Transverse colon (tissue), 4 donors: ENCODE results near the gene DOC2B. TPM values are rescaled to one million over a fixed set of nuclear protein-coding genes. Genes with fewer than 3 reads are reported as not detected.

Source experiments
- DNase-seq: peaks from one replicate; pipeline ENCODE4 v3.0.0-alpha.2; 2019
- H3K27ac ChIP-seq, 4 donors: fragments of 200-600 bp; sonication (generic); 2 replicates each; pipeline ENCODE4 v1.5.1; 2016 to 2018; ENCODE audit warnings: inconsistent platforms in 4 of 4
- H3K27me3 ChIP-seq: fragments of 200-600 bp; sonication (generic); 2 replicates; pipeline ENCODE4 v1.5.1; 2017; ENCODE audit warnings: inconsistent platforms
- H3K36me3 ChIP-seq, 4 donors: fragments of 200-600 bp; sonication (generic); 2 replicates each; pipeline ENCODE4 v1.5.1; 2017 to 2019; ENCODE audit warnings: inconsistent platforms in 4 of 4
- H3K4me1 ChIP-seq, 4 donors: fragments of 200-600 bp; sonication (generic); 2 replicates each; pipeline ENCODE4 v1.5.1; 2017 to 2020; ENCODE audit warnings: inconsistent platforms in 4 of 4
- H3K4me3 ChIP-seq, 4 donors: fragments of 200-600 bp; sonication (generic); 1 replicate in 1 of 4; 2 replicates in 3 of 4; pipeline versions ENCODE4 v1.5.1 to v1.6.1; 2017 to 2019; ENCODE audit warnings: inconsistent platforms in 4 of 4
- H3K9me3 ChIP-seq, 2 donors: fragments of 200-600 bp; sonication (generic); 2 replicates each; pipeline ENCODE4 v1.5.1; 2017 to 2019; ENCODE audit warnings: inconsistent platforms in 2 of 2
- EP300 ChIP-seq: sonication (generic); formaldehyde crosslinking; IDR thresholded peaks from one replicate; pipeline ENCODE4 v1.6.1; 2017; ENCODE audit warnings: antibody characterized with exemption, low read depth
- POLR2A ChIP-seq: fragments of 450-650 bp; IDR thresholded peaks from one replicate; pipeline ENCODE4 v1.6.1; 2016; ENCODE audit warnings: antibody characterized with exemption, mild to moderate bottlenecking, moderate library complexity
- POLR2AphosphoS5 ChIP-seq, 3 donors: sonication (generic); formaldehyde crosslinking; IDR thresholded peaks; one replicate each; pipeline ENCODE4 v1.6.1; 2016; ENCODE audit warnings: antibody characterized with exemption in 3 of 3
- WGBS, 2 donors: methylation state at CpG; one replicate each; pipeline ENCODE4 v1.1.5; 2018; ENCODE audit warnings: low coverage in 1 of 2; 5-methylcytosine and 5-hydroxymethylcytosine counted together
- in situ Hi-C, 4 donors: fragments of 200-750 bp; cut with MboI; loops; one replicate each; pipeline versions ENCODE4 v1.15.0 to v1.15.1; 2017; ENCODE audit warnings: low sequenced_read_pairs in 3 of 4, low pct_ligation_motif_present in 1 of 4, low pct_unique_long_range_greater_than_20kb in 1 of 4
- intact Hi-C: fragments of 100-400 bp; cut with DNase I; formaldehyde crosslinking; loops from one replicate; pipeline ENCODE4 v1.15.1; 2023; ENCODE audit warnings: low total_unique reads
- total RNA-seq, 4 donors: library from RNA; depleted of rRNA; stranded (reverse); fragments of >200 nt; gene quantifications; one replicate each; pipeline ENCODE4 v1.1.0, GENCODE V29; 2016
- TF ChIP-seq, protein P1 (sequence below), 5 experiments: fragments of 200-600 bp in 3 of 5; fragments of 450-650 bp in 2 of 5; sonication (generic) in 3 of 5; IDR thresholded peaks; 1 replicate in 2 of 5; 2 replicates in 3 of 5; pipeline ENCODE4 v1.5.1; 2016 to 2017; ENCODE audit warnings: antibody characterized with exemption in 5 of 5, inconsistent platforms in 3 of 5, mild to moderate bottlenecking in 2 of 5, moderate library complexity in 1 of 5

The DOC2B gene
- total RNA-seq, 4 donors from 2014 or later, result 1.8 to 11.6 (median 2.6) TPM

- Histone ChIP-seq H3K4me3 (no peak overlapping the region), H3K9me3 (no peaks in the 10 kb centered on the region), H3K4me1 (peaks cover 0 to 4% (median 0%) of the 10 kb centered on the region in 4 donors), H3K36me3 (no peaks in the 10 kb centered on the region), H3K27ac (no peak overlapping the region), H3K27me3 (peaks cover 7% of the 10 kb centered on the region)
- TF ChIP-seq POLR2A, result no peak
- TF ChIP-seq, protein P1, sequence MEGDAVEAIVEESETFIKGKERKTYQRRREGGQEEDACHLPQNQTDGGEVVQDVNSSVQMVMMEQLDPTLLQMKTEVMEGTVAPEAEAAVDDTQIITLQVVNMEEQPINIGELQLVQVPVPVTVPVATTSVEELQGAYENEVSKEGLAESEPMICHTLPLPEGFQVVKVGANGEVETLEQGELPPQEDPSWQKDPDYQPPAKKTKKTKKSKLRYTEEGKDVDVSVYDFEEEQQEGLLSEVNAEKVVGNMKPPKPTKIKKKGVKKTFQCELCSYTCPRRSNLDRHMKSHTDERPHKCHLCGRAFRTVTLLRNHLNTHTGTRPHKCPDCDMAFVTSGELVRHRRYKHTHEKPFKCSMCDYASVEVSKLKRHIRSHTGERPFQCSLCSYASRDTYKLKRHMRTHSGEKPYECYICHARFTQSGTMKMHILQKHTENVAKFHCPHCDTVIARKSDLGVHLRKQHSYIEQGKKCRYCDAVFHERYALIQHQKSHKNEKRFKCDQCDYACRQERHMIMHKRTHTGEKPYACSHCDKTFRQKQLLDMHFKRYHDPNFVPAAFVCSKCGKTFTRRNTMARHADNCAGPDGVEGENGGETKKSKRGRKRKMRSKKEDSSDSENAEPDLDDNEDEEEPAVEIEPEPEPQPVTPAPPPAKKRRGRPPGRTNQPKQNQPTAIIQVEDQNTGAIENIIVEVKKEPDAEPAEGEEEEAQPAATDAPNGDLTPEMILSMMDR (IDR thresholded peaks at IDR 0.05), result no peak
- TF ChIP-seq POLR2AphosphoS5 (IDR thresholded peaks at IDR 0.05), result no peak
- TF ChIP-seq EP300, result no peak
- in situ Hi-C loops, result no loop called here
- DNase-seq, result no peak
- intact Hi-C loops, result no loop called here
- WGBS, 2 donors, result 88% methylated on average over 14 of the region's 21 CpGs; no CpG with 5 or more reads in 1 of the 2 donors
These were observed 11.4 kb upstream of the DOC2B start for GRCh38 chr17:192666-193425.

GRCh38 chr17:189444-189843 is 8.0 kb upstream of the DOC2B start:
- in situ Hi-C loops (no loop called here), intact Hi-C loops (no loop called here)
- no peak for DNase-seq
- peaks cover 16% of the 10 kb centered on the region for H3K27me3 ChIP-seq
- TF ChIP-seq POLR2AphosphoS5 (IDR thresholded peaks at IDR 0.05) (no peak), EP300 (no peak), POLR2A (no peak)
- TF ChIP-seq, protein P1 (IDR thresholded peaks at IDR 0.05), result no peak
- no peaks in the 10 kb centered on the region for H3K36me3 ChIP-seq
- H3K9me3 ChIP-seq, result no peaks in the 10 kb centered on the region
- H3K27ac ChIP-seq, result no peak overlapping the region
- peaks cover 0 to under 1% (median 0%) of the 10 kb centered on the region in 4 donors for H3K4me1 ChIP-seq
- H3K4me3 ChIP-seq, result no peak overlapping the region
- WGBS, 2 donors, result 67 to 71% methylated on average over 7 of the region's 7 CpGs

- Histone ChIP-seq H3K36me3 (no peaks in the 10 kb centered on the region), H3K27me3 (peaks cover 39% of the 10 kb centered on the region), H3K9me3 (no peaks in the 10 kb centered on the region), H3K27ac (no peak overlapping the region), H3K4me1 (no peaks in the 10 kb centered on the region), H3K4me3 (no peak overlapping the region)
- in situ Hi-C loops (no loop called here), intact Hi-C loops (no loop called here)
- WGBS, 2 donors, result 83% methylated on average over 2 of the region's 2 CpGs; no CpG with 5 or more reads in 1 of the 2 donors
- no peak for DNase-seq
- TF ChIP-seq, protein P1 (IDR thresholded peaks at IDR 0.05), result no peak
- TF ChIP-seq POLR2A (no peak), POLR2AphosphoS5 (IDR thresholded peaks at IDR 0.05) (no peak), EP300 (no peak)
These were observed 5.7 kb upstream of the DOC2B start for GRCh38 chr17:187130-187529.

DNA sequence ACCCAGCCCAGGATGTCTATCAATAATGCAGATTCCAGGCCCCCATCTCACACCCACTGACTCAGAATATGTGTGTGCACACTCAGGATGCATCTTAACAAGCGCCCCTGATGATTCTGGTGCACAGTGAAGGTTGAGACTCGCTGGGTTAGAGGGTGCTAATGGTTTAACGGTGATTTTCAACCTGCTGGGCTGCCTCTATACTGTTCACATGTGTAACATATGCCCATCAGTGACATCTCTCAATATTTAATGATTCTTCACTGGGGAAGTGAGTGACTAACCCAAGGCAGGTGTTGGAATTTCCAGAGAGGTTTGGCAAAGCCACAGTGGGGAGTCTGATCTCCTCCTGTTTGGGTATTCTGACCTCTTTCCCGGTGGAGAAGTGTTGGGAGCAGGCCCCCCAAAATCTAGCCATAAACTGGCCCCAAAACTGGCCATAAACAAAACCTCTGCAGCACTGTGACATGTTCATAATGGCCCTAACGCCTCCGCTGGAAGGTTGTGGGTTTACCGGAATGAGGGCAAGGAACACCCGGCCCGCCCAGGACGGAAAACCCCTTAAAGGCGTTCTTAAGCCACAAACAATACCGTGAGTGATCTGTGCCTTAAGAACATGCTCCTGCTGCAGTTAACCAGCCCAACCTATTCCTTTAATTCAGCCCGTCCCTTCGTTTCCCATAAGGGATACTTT is 4.1 kb upstream of the DOC2B start:
- no peak for TF ChIP-seq POLR2AphosphoS5 (IDR thresholded peaks at IDR 0.05)
- TF ChIP-seq, protein P1 (IDR thresholded peaks at IDR 0.05), result no peak
- intact Hi-C loops, result no loop called here
- peaks cover 53% of the 10 kb centered on the region for H3K27me3 ChIP-seq
- DNase-seq, result no peak
- no peak overlapping the region for H3K4me3 ChIP-seq
- no peak overlapping the region for H3K27ac ChIP-seq
- H3K4me1 ChIP-seq, result peaks cover 0 to 8% (median 8%) of the 10 kb centered on the region in 4 donors
- no peaks in the 10 kb centered on the region for H3K9me3 ChIP-seq
- 44% methylated on average over 14 of the region's 14 CpGs; no CpG with 5 or more reads in 1 of the 2 donors for WGBS, 2 donors
- in situ Hi-C loops, result no loop called here
- no peaks in the 10 kb centered on the region for H3K36me3 ChIP-seq
